Measurements from ENCODE around the gene TPCN1. TPM values are rescaled to one million over a fixed set of nuclear protein-coding genes. Genes with fewer than 3 reads are reported as not detected.

Gene TPCN1
- total RNA-seq, 1 experiment from 2014 or later = 13.5 TPM

DNA sequence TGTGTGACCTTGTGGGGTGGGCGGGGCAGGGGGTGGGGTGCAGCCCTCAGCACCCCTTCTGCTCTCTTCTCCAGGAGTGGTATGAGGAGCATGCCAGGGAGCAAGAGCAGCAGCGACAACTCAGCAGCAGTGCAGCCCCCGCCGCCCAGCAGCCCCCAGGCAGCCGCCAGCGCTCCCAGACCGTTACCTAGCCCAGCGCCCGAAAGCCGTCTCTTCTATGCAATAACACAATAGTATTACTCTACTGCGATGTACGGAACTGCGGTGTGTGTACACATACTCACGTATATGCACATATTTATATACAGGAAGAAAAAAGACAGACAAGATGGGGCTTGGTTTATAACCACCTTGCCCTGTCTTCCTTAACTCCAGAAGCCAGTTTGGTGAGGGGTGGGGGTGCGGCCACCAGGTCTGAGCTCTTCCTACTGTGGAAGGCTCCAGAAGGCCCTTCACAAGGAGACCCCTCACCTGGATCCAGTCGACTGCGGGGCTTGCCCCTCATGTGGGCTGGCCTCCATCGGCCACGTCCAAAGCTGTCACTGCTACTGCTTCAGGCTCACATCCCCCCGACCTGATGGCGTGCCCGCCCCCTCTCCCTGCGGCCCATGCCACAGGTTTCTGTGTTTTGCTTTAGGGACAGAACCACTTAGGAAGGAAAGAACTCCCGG, 74.8 kb downstream of the TPCN1 start:
- no peaks in the 10 kb centered on the region for H3K9me3 Mint-ChIP-seq
- no peak overlapping the region for H3K4me3 Mint-ChIP-seq
- H3K23ac ChIP-seq (ENCODE audit: insufficient read length, low read depth, low read length) = no peak overlapping the region

More for the DNA sequence above, 74.8 kb downstream of the TPCN1 start:
- Histone ChIP-seq H3K9me3 (ENCODE audit: control insufficient read depth, low read depth, low read length) (no peaks in the 10 kb centered on the region), H3K27ac (ENCODE audit: insufficient read length, low read depth, low read length) (no peak overlapping the region), H4K5ac (ENCODE audit: insufficient read length, low read depth, low read length) (no peak overlapping the region), H2AFZ (ENCODE audit: low read length) (no peak overlapping the region), H3K4me1 (ENCODE audit: insufficient read depth, low read length) (no peaks in the 10 kb centered on the region; the same call in 1 of the 2 replicates), H2BK12ac (ENCODE audit: insufficient read length, low read depth, low read length) (no peak overlapping the region), H3K79me1 (ENCODE audit: insufficient read depth, low read depth, low read length, poor library complexity, severe bottlenecking) (no peaks in the 10 kb centered on the region), H3K4ac (ENCODE audit: low read depth, low read length) (no peak overlapping the region), H3K9ac (ENCODE audit: extremely low read depth, insufficient read length, low read length) (no peak overlapping the region), H3K56ac (ENCODE audit: insufficient read length, low read depth, low read length) (no peak overlapping the region), H3T11ph (ENCODE audit: low read length) (no peak overlapping the region), H2BK120ac (ENCODE audit: low read depth, low read length, poor library complexity, severe bottlenecking) (no peak overlapping the region), H3K18ac (ENCODE audit: insufficient read length, low read depth, low read length) (no peak overlapping the region), H3K4me2 (ENCODE audit: insufficient read depth, insufficient read length, low read length) (no peak overlapping the region), H2BK20ac (ENCODE audit: low read depth, low read length, poor library complexity, severe bottlenecking) (no peak overlapping the region), H2AK5ac (ENCODE audit: insufficient read length, low read length) (no peak overlapping the region), H3K79me2 (ENCODE audit: insufficient read depth, low read length) (no peaks in the 10 kb centered on the region), H2BK5ac (ENCODE audit: insufficient read length, low read length) (no peak overlapping the region), H4K8ac (replicated peaks; ENCODE audit: insufficient read length, low read depth, low read length) (no peak overlapping the region), H3K14ac (ENCODE audit: insufficient read depth, low read length) (no peak overlapping the region), H3K23me2 (ENCODE audit: insufficient read length, low read depth, low read length, poor library complexity, severe bottlenecking) (no peaks in the 10 kb centered on the region), H3K27me3 (ENCODE audit: insufficient read depth, low read length) (no peaks in the 10 kb centered on the region), H4K20me1 (ENCODE audit: control insufficient read depth, insufficient read depth, insufficient read length) (no peaks in the 10 kb centered on the region), H4K91ac (ENCODE audit: insufficient read length, low read depth, low read length) (no peak overlapping the region), H2BK15ac (ENCODE audit: low read depth, low read length) (no peak overlapping the region)
- H3K27me3 Mint-ChIP-seq (ENCODE audit: low read depth) = no peaks in the 10 kb centered on the region; the same call in 1 of the 2 replicates
- H3K4me1 Mint-ChIP-seq = peaks cover 8 to 12% of the 10 kb centered on the region in 2 experiments
- TF ChIP-seq CTCF (conservative IDR thresholded peaks at IDR 0.05) = no peak
- peak overlapping the region in 2 of 3 experiments; percentile 82 to 83; a peak in 2 of 7 replicates for H3K27ac Mint-ChIP-seq
- WGBS (ENCODE audit: extremely low coverage, insufficient read length, low lambda C conversion rate) = no CpG with 5 or more reads among the region's 24 CpGs
- peaks cover 5 to 23% (median 15%) of the 10 kb centered on the region in 3 experiments; a peak in 6 of 7 replicates for H3K36me3 Mint-ChIP-seq (ENCODE audit: insufficient read depth in 1 of 3, low read depth in 3 of 3)
- DNase-seq = no peak

Measured in H9 (cell line).